ENCODE measurements around the gene ENO1.

GRCh38 chr1:8913457-8913856, 35.0 kb upstream of the ENO1 start:
- TF ChIP-seq, protein P1, sequence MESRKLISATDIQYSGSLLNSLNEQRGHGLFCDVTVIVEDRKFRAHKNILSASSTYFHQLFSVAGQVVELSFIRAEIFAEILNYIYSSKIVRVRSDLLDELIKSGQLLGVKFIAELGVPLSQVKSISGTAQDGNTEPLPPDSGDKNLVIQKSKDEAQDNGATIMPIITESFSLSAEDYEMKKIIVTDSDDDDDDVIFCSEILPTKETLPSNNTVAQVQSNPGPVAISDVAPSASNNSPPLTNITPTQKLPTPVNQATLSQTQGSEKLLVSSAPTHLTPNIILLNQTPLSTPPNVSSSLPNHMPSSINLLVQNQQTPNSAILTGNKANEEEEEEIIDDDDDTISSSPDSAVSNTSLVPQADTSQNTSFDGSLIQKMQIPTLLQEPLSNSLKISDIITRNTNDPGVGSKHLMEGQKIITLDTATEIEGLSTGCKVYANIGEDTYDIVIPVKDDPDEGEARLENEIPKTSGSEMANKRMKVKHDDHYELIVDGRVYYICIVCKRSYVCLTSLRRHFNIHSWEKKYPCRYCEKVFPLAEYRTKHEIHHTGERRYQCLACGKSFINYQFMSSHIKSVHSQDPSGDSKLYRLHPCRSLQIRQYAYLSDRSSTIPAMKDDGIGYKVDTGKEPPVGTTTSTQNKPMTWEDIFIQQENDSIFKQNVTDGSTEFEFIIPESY (IDR thresholded peaks at IDR 0.05; ENCODE audit: extremely low read depth, insufficient replicate concordance, low read length) = no peak
- TF ChIP-seq RAD21 (IDR thresholded peaks at IDR 0.05; ENCODE audit: low read depth) (no peak), POLR2AphosphoS5 (IDR thresholded peaks at IDR 0.05; ENCODE audit: low read depth, low read length) (no peak), EZH2phosphoT487 (IDR thresholded peaks at IDR 0.05; ENCODE audit: borderline replicate concordance) (no peak)
- TF ChIP-seq, protein P2, sequence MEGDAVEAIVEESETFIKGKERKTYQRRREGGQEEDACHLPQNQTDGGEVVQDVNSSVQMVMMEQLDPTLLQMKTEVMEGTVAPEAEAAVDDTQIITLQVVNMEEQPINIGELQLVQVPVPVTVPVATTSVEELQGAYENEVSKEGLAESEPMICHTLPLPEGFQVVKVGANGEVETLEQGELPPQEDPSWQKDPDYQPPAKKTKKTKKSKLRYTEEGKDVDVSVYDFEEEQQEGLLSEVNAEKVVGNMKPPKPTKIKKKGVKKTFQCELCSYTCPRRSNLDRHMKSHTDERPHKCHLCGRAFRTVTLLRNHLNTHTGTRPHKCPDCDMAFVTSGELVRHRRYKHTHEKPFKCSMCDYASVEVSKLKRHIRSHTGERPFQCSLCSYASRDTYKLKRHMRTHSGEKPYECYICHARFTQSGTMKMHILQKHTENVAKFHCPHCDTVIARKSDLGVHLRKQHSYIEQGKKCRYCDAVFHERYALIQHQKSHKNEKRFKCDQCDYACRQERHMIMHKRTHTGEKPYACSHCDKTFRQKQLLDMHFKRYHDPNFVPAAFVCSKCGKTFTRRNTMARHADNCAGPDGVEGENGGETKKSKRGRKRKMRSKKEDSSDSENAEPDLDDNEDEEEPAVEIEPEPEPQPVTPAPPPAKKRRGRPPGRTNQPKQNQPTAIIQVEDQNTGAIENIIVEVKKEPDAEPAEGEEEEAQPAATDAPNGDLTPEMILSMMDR (IDR thresholded peaks at IDR 0.05 in 2 of 3, conservative IDR thresholded peaks at IDR 0.05 in 1 of 3; ENCODE audit: borderline replicate concordance in 1 of 3, insufficient read depth in 1 of 3, low read depth in 2 of 3, low read length in 2 of 3) = no peak

All from HCT116 (cell line).